Nephron (organoid): ENCODE results near the gene CFAP221.

Experiments
- H3K27ac Mint-ChIP-seq, 3 experiments: 2 replicates each; pipeline ENCODE4 v1.8.0; 2020; ENCODE audit warnings: mixed read lengths in 3 of 3, mild to moderate bottlenecking in 2 of 3, moderate library complexity in 1 of 3
- H3K27me3 Mint-ChIP-seq: 2 replicates; pipeline ENCODE4 v1.8.0; 2021; ENCODE audit warnings: low read depth, mild to moderate bottlenecking, moderate library complexity, mixed read lengths
- H3K36me3 Mint-ChIP-seq: 2 replicates; pipeline ENCODE4 v1.8.0; 2020; ENCODE audit warnings: low read depth, mixed read lengths
- H3K4me1 Mint-ChIP-seq: 2 replicates; pipeline ENCODE4 v1.8.0; 2020; ENCODE audit warnings: mixed read lengths
- H3K4me3 Mint-ChIP-seq, 3 experiments: 2 replicates each; pipeline ENCODE4 v1.8.0; 2020; ENCODE audit warnings: mild to moderate bottlenecking in 3 of 3, mixed read lengths in 3 of 3, moderate library complexity in 2 of 3
- H3K9me3 Mint-ChIP-seq: 2 replicates; pipeline ENCODE4 v1.8.0; 2020; ENCODE audit warnings: mixed read lengths
- CTCF ChIP-seq, 3 experiments: fragments of 200-600 bp; sonication (generic); IDR thresholded peaks; one replicate each; pipeline ENCODE4 v1.5.0; 2021; ENCODE audit warnings: antibody characterized with exemption in 3 of 3; ENCODE audit not compliant: unreplicated experiment in 3 of 3

Gene CFAP221

GRCh38 chr2:119679526-119679837 lies 135.2 kb downstream of the CFAP221 start:
- H3K27me3 Mint-ChIP-seq: peaks cover 4% of the 10 kb centered on the region
- peaks cover 11% of the 10 kb centered on the region for H3K36me3 Mint-ChIP-seq
- H3K9me3 Mint-ChIP-seq: no peaks in the 10 kb centered on the region
- peak overlapping the region; percentile 82 to 90 (median 86) for H3K4me3 Mint-ChIP-seq
- H3K27ac Mint-ChIP-seq: peak overlapping the region; percentile 40 to 93 (median 46)
- peaks cover 32% of the 10 kb centered on the region for H3K4me1 Mint-ChIP-seq
- no peak for TF ChIP-seq CTCF (IDR thresholded peaks at IDR 0.05; ENCODE audit: unreplicated experiment in 3 of 3)

- Mint-ChIP-seq H3K27ac (peak overlapping the region; percentile 40 to 93 (median 46)), H3K36me3 (peaks cover 11% of the 10 kb centered on the region), H3K4me1 (peaks cover 32% of the 10 kb centered on the region), H3K27me3 (peaks cover 4% of the 10 kb centered on the region), H3K4me3 (peak overlapping the region; percentile 82 to 90 (median 86)), H3K9me3 (no peaks in the 10 kb centered on the region)
- TF ChIP-seq CTCF (IDR thresholded peaks at IDR 0.05; ENCODE audit: unreplicated experiment in 3 of 3): no peak
Measured at GRCh38 chr2:119679846-119680245, 135.6 kb downstream of the CFAP221 start.

- H3K9me3 Mint-ChIP-seq: no peaks in the 10 kb centered on the region
- H3K27me3 Mint-ChIP-seq: no peaks in the 10 kb centered on the region
- peaks cover 32% of the 10 kb centered on the region for H3K4me1 Mint-ChIP-seq
- TF ChIP-seq CTCF (IDR thresholded peaks at IDR 0.05; ENCODE audit: unreplicated experiment in 3 of 3): no peak
- peak overlapping the region; percentile 82 to 90 (median 86) for H3K4me3 Mint-ChIP-seq
- no peak overlapping the region for H3K27ac Mint-ChIP-seq
- peaks cover 12% of the 10 kb centered on the region for H3K36me3 Mint-ChIP-seq
Measured at GRCh38 chr2:119680457-119681202, 136.4 kb downstream of the CFAP221 start.

GRCh38 chr2:119681203-119681867 lies 137.1 kb downstream of the CFAP221 start:
- no peak for TF ChIP-seq CTCF (IDR thresholded peaks at IDR 0.05; ENCODE audit: unreplicated experiment in 3 of 3)
- Mint-ChIP-seq H3K36me3 (peaks cover 15% of the 10 kb centered on the region), H3K4me1 (peaks cover 32% of the 10 kb centered on the region), H3K4me3 (peak overlapping the region; percentile 77 to 90 (median 82)), H3K27me3 (no peaks in the 10 kb centered on the region), H3K9me3 (no peaks in the 10 kb centered on the region), H3K27ac (no peak overlapping the region)

- peaks cover 32% of the 10 kb centered on the region for H3K4me1 Mint-ChIP-seq
- H3K36me3 Mint-ChIP-seq: peaks cover 15% of the 10 kb centered on the region
- no peak for TF ChIP-seq CTCF (IDR thresholded peaks at IDR 0.05; ENCODE audit: unreplicated experiment in 3 of 3)
- H3K27ac Mint-ChIP-seq: no peak overlapping the region
- H3K27me3 Mint-ChIP-seq: no peaks in the 10 kb centered on the region
- no peaks in the 10 kb centered on the region for H3K9me3 Mint-ChIP-seq
- H3K4me3 Mint-ChIP-seq: peak overlapping the region in 2 of 3 experiments; percentile 42 to 65
Measured at GRCh38 chr2:119681868-119682220, 137.6 kb downstream of the CFAP221 start.

GRCh38 chr2:119682578-119682977 lies 138.3 kb downstream of the CFAP221 start:
- H3K4me3 Mint-ChIP-seq: no peak overlapping the region
- H3K36me3 Mint-ChIP-seq: peaks cover 23% of the 10 kb centered on the region
- no peaks in the 10 kb centered on the region for H3K27me3 Mint-ChIP-seq
- peaks cover 32% of the 10 kb centered on the region for H3K4me1 Mint-ChIP-seq
- no peaks in the 10 kb centered on the region for H3K9me3 Mint-ChIP-seq
- H3K27ac Mint-ChIP-seq: no peak overlapping the region
- TF ChIP-seq CTCF (IDR thresholded peaks at IDR 0.05; ENCODE audit: unreplicated experiment in 3 of 3): no peak
